GM19099 (cell line): ENCODE data around the gene CNTNAP4.

Experiments used
- POLR2A ChIP-seq: IDR thresholded peaks from 3 replicates; pipeline ENCODE4 v1.6.1; 2011; ENCODE audit warnings: low read depth; ENCODE audit not compliant: insufficient read length; ENCODE audit errors: extremely low read depth

CNTNAP4 gene

DNA sequence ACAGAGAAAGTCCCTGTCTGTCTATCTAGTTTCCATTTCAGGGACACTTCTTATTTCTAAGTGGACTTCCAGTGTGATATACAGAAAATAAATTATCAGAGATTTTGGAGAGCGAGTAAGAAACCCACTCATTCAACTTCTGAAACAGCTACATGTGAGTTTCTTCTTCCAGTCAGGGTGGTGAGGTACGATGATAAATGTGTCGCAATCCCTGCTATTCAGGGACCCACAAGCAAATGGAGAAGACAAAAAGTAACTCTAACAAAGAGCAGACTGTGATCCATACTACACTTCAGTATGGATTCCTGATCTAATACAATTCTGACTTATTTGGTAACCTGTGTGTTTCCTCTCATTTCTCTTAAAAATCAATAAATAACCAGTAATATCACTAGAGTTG lies 16.8 kb downstream of the CNTNAP4 start:
- no peak for TF ChIP-seq POLR2A

DNA sequence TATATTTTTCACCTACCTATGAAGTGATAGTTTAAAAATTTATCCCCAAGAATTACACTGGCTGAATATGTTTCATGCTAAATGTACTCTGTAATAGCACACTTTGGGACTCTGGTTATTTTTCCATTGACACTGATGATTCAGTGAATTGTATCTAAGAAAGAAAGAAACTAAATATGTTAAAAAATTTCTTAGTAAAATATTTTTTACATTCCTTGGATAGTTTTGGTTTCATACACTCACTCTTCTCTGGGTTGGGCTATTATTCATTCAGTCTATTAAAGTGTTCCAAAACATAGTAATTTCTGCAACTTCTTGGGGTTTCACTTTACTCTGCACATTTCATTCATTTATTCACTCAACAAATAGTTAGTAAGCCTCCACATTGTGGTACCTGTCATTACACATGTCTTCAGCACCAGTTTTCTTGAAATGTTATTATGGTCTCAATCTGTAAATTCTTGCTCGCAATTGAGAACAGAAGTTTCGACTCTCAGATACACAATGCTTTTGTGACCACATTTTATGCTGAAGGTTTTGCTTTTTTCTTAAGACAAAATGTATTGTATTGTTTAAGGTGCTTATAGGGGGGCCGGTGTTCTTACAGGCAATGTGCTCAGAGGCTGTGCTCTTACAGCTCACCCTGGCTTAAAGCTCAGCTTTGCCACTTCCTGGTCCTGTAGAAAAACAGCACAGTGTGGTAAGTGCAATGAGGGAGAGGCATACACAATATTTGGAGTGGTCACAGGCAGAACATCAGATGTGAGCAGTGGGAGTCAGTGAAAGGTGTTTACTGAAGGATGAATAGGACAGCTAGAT lies 17.4 kb downstream of the CNTNAP4 start:
- TF ChIP-seq POLR2A = no peak

DNA sequence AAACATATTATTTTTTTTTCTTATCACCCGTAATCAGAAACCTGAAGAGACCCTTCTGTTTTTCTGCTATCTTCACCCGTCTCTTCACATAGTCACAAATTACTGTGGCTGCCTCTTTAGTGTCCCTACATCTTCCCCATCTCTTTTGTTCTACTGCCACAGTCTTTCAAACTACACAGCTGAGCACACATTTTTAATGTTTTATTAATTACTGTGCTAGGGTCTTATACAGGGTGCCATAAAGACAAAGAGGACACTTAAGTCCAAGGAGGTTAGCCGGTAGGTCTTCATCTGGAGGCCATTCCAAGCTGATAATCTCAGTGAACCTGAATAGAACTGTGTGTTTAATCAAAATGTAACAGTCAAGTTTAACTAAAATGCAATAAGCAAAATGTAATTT lies 20.7 kb downstream of the CNTNAP4 start:
- no peak for TF ChIP-seq POLR2A

DNA sequence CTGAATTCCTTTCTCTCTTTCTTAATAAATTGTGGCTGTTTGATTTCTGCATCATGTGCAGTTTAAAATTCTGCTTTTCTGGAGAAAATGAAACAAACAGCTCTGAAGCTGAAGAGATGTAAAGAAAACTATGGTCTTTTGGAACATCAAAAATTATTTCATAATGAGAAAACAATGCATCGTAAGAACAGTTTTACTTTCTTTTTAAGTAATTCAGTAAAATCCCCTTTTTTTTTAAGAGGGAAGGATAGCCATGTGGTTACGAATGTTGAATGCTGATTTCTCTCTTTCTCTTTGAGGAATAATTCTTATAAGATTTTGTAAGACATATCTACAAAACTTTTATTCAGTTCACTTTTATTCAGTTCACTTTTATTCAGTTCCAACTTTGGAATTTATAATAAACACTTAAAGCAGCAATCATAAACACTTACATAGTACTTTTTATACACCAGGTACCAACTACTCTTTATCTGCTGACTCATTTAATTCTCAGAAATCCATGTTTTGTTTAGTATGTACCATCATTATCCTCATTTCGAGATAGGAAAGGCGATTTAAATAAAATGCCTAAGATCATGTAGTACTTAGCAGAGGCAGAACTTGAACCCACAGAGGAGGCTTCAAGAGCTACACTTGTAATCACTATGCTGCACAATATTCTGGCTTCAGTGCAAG lies 26.6 kb downstream of the CNTNAP4 start:
- no peak for TF ChIP-seq POLR2A

DNA sequence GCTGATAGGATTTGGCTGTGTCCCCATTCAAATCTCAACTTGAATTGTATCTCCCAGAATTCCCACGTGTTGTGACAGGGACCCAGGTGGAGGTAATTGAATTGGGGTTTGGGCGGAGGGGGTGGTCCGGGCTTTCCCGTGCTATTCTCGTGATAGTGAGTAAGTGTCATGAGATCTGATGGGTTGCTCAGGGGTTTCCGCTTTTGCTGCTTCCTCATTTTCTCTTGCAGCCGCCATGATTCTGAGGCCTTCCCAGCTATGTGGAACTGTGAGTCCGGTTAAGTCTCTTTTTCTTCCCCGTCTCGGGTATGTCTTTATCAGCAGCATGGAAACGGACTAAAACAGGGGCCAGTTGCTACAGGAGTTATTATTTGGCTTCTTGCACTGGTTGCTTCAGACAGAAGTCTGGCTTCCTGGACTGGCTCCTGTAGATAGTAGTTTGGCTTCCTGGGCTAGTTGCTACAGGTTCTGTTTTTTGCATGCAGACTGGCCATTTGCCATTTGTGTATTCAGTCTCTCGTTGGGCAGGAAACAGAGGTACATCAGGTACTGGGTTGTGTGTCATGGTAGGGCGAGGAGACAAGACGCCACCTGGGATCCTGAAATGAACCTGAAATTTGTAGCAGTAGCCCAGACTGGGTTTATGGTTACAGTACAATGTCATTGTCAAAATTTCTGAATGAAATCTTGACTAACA lies 32.6 kb downstream of the CNTNAP4 start:
- TF ChIP-seq POLR2A = no peak

DNA sequence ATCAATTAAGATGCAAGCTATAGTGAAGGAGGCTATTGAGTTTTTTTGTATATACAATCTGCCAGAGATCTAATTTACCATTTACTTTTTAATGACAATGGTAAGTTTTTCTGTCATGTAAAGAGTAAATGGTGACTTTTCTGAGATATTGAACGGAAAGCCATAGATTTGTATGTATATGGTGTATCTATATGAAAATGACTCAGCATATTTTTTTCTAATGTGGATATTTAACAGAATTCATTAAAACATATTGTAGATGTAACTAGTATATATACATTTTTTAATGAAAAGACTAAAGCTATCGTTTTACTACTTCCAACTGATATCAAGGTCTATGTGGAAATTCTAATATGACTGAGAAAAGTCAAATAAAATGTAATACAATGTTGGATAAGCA lies 34.1 kb downstream of the CNTNAP4 start:
- TF ChIP-seq POLR2A = no peak

DNA sequence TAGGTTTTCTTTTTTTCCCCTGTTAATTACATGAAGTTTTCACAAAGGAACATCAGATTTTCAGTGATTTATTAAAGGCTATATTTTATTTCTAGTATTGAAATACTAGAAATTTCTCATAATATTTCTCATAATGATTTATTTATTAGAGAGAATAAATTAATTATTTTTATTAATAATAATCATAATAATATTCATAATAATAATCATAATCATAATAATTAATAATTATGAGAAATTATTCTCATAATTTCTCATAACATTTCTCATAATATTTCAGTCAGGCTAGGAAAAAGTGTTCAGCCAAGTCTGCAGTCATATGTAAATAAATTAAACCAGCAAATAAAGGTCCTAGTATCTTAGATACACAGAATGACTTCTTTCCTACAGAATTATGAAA lies 41.4 kb downstream of the CNTNAP4 start:
- no peak for TF ChIP-seq POLR2A

DNA sequence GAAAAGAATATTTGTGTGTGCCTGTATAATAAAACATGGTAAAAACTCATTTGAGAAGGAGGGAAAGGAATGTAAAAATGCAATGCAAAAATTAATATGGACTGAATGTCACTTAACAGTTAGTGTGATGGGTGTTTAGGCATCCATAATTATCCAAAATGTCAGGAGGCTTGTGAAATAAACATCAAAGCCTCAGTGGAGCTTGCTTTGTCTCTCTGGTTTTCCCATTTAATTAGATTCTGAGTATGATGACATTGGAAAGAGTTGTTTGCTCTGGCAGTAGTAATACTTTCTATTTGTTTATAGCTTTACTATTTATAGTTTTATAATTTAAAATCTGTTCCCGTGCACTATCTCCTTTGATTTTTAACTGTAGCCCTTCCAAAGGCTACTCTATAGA lies 51.9 kb downstream of the CNTNAP4 start:
- TF ChIP-seq POLR2A = no peak

DNA sequence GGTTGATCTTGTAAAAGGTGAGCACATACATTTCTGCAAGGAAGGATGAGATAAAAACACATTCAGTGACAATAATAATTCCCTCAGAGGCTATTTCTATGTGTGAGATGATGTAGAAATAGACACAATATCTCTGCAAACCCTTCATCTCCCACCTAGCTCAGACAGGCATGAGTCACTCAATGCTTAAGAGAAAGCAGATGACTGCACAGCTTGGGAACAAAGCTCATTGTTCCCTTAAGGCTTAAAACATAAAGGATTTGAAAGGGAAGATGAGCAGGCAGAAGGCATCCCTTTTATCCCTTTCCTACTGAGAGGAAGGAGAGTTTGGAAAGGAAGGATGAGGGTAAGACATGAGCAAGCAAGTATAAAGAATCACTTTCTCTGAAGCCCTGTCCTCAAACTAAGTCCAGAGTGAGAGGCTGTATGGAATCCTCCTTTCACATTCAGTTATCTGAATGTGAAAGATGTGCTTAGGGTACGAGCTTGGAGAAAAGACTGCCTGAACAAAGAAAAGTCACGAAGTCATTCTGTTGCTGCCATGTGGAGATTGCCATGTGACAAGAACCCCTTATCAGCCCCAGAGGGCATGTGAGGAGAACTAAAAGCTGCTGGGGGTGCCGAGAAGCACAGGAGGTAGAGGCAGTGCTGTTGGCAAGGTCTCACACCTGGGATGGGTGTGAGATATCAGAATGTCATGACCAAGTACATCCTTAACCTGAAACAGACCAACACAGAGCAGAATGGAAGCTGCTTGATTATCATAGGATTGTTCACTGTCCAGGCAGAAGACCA lies 58.2 kb downstream of the CNTNAP4 start:
- TF ChIP-seq POLR2A = no peak

DNA sequence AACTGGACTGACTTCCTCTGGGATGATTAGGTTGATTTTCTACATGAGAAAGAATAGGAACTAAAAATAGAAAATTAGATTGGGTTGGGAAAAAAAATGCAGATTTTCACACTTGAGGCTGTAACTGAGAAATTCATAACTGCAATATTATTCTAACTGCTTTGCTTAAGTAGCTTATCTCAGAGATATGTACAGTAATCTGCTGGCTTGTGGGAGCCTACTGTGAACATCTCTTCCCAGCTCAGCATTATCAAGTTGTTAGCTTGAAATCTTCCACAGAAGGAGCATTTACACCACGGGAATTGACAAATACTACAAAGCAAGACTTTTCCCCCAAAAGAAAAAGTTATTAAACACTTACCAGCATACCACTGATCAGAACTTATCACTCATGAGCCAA lies 58.9 kb downstream of the CNTNAP4 start:
- TF ChIP-seq POLR2A = no peak

DNA sequence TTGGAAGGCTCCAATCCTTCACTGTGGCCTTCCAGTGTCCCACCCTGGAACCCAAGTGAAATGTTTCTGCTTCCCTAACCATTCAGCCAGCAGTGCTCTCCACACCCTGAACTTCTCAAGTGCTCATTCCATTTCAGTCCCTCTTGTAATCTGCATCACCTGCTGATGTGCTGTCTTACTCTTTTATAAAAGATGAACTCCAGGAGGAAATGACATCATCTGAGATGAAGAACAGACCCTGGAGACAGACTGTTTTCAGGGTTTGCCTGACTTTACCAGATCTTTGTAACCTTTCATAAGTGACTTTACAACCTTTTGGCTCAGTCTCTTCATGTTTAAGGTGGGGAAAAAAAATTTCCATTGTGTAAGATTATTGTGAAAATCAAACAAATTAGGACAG lies 61.3 kb downstream of the CNTNAP4 start:
- no peak for TF ChIP-seq POLR2A

DNA sequence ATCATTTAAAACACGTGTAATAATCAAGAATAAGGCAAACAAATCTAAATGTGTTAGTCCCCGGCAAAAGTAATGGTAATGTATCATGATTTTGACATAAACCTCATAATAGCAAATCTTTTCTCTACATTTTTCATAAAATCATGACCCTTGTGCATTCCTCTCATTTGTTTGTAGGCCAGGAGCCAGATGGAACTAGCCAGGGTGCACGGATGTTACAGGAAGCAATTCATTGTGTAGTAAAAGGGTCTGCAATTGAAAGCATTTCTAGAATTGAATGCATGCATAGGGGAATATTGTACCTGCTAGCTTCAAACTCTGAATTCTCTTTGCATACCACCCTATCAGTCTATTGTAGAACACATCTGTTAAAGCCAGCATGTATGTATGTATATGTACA lies 66.6 kb downstream of the CNTNAP4 start:
- TF ChIP-seq POLR2A = no peak

DNA sequence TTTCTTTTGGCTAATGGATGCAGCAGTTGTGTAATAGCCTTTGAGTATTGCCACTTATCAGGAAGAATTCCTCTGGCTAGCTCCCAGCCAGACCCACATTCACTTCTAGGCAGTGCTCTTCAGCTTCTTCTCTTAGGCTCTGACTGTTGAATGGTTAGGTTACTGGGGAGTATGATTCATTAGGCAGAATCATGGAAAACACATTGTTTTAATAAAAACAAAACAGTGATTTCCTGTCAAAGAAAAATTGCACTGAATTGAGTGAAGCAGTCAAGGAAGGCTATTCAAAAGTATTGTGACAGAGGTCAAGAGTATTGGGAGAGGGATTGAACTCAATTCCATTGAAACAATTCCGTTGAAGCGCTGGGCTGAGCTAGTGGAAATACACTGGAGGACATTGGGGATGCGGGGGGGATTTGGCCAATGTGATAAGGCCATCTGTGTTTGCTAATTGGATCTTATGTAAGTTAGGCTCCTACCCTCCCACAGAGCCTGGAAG lies 68.0 kb downstream of the CNTNAP4 start:
- no peak for TF ChIP-seq POLR2A

DNA sequence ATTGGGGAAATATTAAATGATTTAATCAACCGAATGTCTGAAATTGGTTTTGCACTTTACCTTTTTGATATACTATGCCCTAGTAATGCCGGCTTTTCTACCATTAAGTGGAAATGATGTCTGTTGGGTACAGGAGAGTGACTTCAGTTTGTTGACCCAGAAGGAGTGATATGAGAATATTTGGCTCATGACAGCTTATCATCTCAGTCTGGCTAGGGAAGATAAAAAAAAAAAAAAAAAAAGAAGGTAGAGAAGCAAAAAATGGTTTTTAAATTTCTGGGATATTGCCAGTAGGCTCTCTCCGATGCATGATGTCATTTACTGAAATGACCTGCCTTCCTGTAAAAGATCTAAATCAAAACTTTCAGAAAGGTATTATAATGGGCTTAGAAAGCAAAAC lies 69.0 kb downstream of the CNTNAP4 start:
- no peak for TF ChIP-seq POLR2A

DNA sequence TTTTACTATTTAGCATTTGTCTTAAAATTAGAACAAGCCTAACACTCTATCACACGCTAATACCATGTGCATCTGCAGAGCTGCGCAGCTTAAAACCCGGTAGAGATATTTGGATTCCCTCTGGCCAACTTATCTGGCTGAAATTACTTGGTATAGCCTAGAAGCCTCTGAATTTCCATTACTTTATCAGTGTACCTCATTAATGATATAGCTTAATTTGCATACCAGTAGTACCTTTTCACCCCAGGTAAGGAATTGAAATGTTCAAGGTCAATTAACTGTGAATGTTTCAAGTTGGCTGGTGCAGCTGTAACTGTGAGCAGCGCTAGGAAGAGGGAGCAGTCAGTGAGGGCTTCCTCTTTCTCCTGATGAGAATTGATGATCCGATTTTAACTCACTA lies 74.2 kb downstream of the CNTNAP4 start:
- TF ChIP-seq POLR2A = no peak
